ENCODE data around the gene PATJ. TPM values are rescaled to one million over a fixed set of nuclear protein-coding genes. Genes with fewer than 3 reads are reported as not detected.

The PATJ gene
- total and polyA plus RNA-seq, 2 of the 13 experiments (the other 11 are each of a cell fraction or from before 2014, with no cell fraction given), result 6.2 to 16.8 TPM

- TF ChIP-seq ZHX2 (IDR thresholded peaks at IDR 0.05; ENCODE audit: low read depth) (0 out of 2 replicates have a peak, but pooled peaks have one; percentile 8), ZHX2 (CRISPR knock-in tag; IDR thresholded peaks at IDR 0.05; ENCODE audit: borderline replicate concordance) (no peak), GMEB1 (CRISPR knock-in tag; IDR thresholded peaks at IDR 0.05; ENCODE audit: borderline replicate concordance) (peak; percentile 47; the same call in 1 of the 2 replicates), PHF8 (CRISPR knock-in tag; IDR thresholded peaks at IDR 0.05) (peak; percentile 76), ELF3 (CRISPR knock-in tag; IDR thresholded peaks at IDR 0.05) (peak; percentile 6; the same call in 1 of the 2 replicates), PHF21A (CRISPR knock-in tag; IDR thresholded peaks at IDR 0.05) (no peak), ZXDC (CRISPR knock-in tag; IDR thresholded peaks at IDR 0.05) (0 out of 2 replicates have a peak, but pooled peaks have one; percentile 7), KAT7 (CRISPR knock-in tag; IDR thresholded peaks at IDR 0.05; ENCODE audit: borderline replicate concordance) (no peak), SIN3A (IDR thresholded peaks at IDR 0.05; ENCODE audit: borderline replicate concordance, low read depth, low read length) (0 out of 2 replicates have a peak, but pooled peaks have one; percentile 18), RBFOX2 (IDR thresholded peaks at IDR 0.05; ENCODE audit: low read depth, low read length) (peak; percentile 65), MBD4 (IDR thresholded peaks at IDR 0.05; ENCODE audit: borderline replicate concordance, low read length) (no peak), ZFX (CRISPR knock-in tag; IDR thresholded peaks at IDR 0.05; ENCODE audit: low read depth) (peak; percentile 58), KMT2A (CRISPR knock-in tag; IDR thresholded peaks at IDR 0.05) (peak; percentile 45; the same call in 1 of the 2 replicates)
- TF ChIP-seq, protein P1, sequence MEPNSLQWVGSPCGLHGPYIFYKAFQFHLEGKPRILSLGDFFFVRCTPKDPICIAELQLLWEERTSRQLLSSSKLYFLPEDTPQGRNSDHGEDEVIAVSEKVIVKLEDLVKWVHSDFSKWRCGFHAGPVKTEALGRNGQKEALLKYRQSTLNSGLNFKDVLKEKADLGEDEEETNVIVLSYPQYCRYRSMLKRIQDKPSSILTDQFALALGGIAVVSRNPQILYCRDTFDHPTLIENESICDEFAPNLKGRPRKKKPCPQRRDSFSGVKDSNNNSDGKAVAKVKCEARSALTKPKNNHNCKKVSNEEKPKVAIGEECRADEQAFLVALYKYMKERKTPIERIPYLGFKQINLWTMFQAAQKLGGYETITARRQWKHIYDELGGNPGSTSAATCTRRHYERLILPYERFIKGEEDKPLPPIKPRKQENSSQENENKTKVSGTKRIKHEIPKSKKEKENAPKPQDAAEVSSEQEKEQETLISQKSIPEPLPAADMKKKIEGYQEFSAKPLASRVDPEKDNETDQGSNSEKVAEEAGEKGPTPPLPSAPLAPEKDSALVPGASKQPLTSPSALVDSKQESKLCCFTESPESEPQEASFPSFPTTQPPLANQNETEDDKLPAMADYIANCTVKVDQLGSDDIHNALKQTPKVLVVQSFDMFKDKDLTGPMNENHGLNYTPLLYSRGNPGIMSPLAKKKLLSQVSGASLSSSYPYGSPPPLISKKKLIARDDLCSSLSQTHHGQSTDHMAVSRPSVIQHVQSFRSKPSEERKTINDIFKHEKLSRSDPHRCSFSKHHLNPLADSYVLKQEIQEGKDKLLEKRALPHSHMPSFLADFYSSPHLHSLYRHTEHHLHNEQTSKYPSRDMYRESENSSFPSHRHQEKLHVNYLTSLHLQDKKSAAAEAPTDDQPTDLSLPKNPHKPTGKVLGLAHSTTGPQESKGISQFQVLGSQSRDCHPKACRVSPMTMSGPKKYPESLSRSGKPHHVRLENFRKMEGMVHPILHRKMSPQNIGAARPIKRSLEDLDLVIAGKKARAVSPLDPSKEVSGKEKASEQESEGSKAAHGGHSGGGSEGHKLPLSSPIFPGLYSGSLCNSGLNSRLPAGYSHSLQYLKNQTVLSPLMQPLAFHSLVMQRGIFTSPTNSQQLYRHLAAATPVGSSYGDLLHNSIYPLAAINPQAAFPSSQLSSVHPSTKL (CRISPR knock-in tag; IDR thresholded peaks at IDR 0.05), result 0 out of 2 replicates have a peak, but pooled peaks have one; percentile 6
These were observed 545 bp downstream of the PATJ start (continued) for GRCh38 chr1:61742620-61743430.
